Nephron (organoid): ENCODE data around the gene UBL5.

ENCODE experiments used
- H3K27ac Mint-ChIP-seq, 3 experiments: 2 replicates each; pipeline ENCODE4 v1.8.0; 2020; ENCODE audit warnings: mixed read lengths in 3 of 3, mild to moderate bottlenecking in 2 of 3, moderate library complexity in 1 of 3
- H3K27me3 Mint-ChIP-seq: 2 replicates; pipeline ENCODE4 v1.8.0; 2021; ENCODE audit warnings: low read depth, mild to moderate bottlenecking, moderate library complexity, mixed read lengths
- H3K36me3 Mint-ChIP-seq: 2 replicates; pipeline ENCODE4 v1.8.0; 2020; ENCODE audit warnings: low read depth, mixed read lengths
- H3K4me1 Mint-ChIP-seq: 2 replicates; pipeline ENCODE4 v1.8.0; 2020; ENCODE audit warnings: mixed read lengths
- H3K4me3 Mint-ChIP-seq, 3 experiments: 2 replicates each; pipeline ENCODE4 v1.8.0; 2020; ENCODE audit warnings: mild to moderate bottlenecking in 3 of 3, mixed read lengths in 3 of 3, moderate library complexity in 2 of 3
- H3K9me3 Mint-ChIP-seq: 2 replicates; pipeline ENCODE4 v1.8.0; 2020; ENCODE audit warnings: mixed read lengths
- CTCF ChIP-seq, 3 experiments: fragments of 200-600 bp; sonication (generic); IDR thresholded peaks; one replicate each; pipeline ENCODE4 v1.5.0; 2021; ENCODE audit warnings: antibody characterized with exemption in 3 of 3; ENCODE audit not compliant: unreplicated experiment in 3 of 3

Gene UBL5

GRCh38 chr19:9857076-9857721 is 29.5 kb downstream of the UBL5 start:
- Mint-ChIP-seq H3K36me3 (peaks cover 54% of the 10 kb centered on the region), H3K4me1 (peaks cover 6% of the 10 kb centered on the region), H3K9me3 (no peaks in the 10 kb centered on the region), H3K27ac (no peak overlapping the region), H3K27me3 (no peaks in the 10 kb centered on the region), H3K4me3 (no peak overlapping the region)
- TF ChIP-seq CTCF (IDR thresholded peaks at IDR 0.05; ENCODE audit: unreplicated experiment in 3 of 3): no peak

GRCh38 chr19:9857920-9858746 is 30.4 kb downstream of the UBL5 start:
- TF ChIP-seq CTCF (IDR thresholded peaks at IDR 0.05; ENCODE audit: unreplicated experiment in 3 of 3): no peak
- Mint-ChIP-seq H3K4me3 (no peak overlapping the region), H3K4me1 (no peaks in the 10 kb centered on the region), H3K27me3 (no peaks in the 10 kb centered on the region), H3K9me3 (no peaks in the 10 kb centered on the region), H3K36me3 (peaks cover 52% of the 10 kb centered on the region), H3K27ac (no peak overlapping the region)

- no peaks in the 10 kb centered on the region for H3K4me1 Mint-ChIP-seq
- H3K27me3 Mint-ChIP-seq: no peaks in the 10 kb centered on the region
- TF ChIP-seq CTCF (IDR thresholded peaks at IDR 0.05; ENCODE audit: unreplicated experiment in 3 of 3): no peak
- H3K9me3 Mint-ChIP-seq: no peaks in the 10 kb centered on the region
- H3K4me3 Mint-ChIP-seq: no peak overlapping the region
- no peak overlapping the region for H3K27ac Mint-ChIP-seq
- peaks cover 45% of the 10 kb centered on the region for H3K36me3 Mint-ChIP-seq
Measured at GRCh38 chr19:9858766-9859165, 31.0 kb downstream of the UBL5 start.

GRCh38 chr19:9860407-9860806 is 32.7 kb downstream of the UBL5 start:
- Mint-ChIP-seq H3K36me3 (peaks cover 38% of the 10 kb centered on the region), H3K4me3 (no peak overlapping the region), H3K4me1 (no peaks in the 10 kb centered on the region), H3K9me3 (no peaks in the 10 kb centered on the region), H3K27ac (no peak overlapping the region), H3K27me3 (no peaks in the 10 kb centered on the region)
- no peak for TF ChIP-seq CTCF (IDR thresholded peaks at IDR 0.05; ENCODE audit: unreplicated experiment in 3 of 3)

GRCh38 chr19:9861503-9861902 is 33.8 kb downstream of the UBL5 start:
- Mint-ChIP-seq H3K4me3 (no peak overlapping the region), H3K9me3 (no peaks in the 10 kb centered on the region), H3K36me3 (peaks cover 34% of the 10 kb centered on the region), H3K27me3 (no peaks in the 10 kb centered on the region), H3K4me1 (peaks cover 4% of the 10 kb centered on the region), H3K27ac (no peak overlapping the region)
- TF ChIP-seq CTCF (IDR thresholded peaks at IDR 0.05; ENCODE audit: unreplicated experiment in 3 of 3): no peak
